NCI-H1417 (cell line): ENCODE results near the gene UGT1A1.

Source experiments
- DNase-seq, 3 experiments: peaks; one replicate each; lab custom pipeline; 2025; lab: John Stamatoyannopoulos, UW

Gene UGT1A1

DNA sequence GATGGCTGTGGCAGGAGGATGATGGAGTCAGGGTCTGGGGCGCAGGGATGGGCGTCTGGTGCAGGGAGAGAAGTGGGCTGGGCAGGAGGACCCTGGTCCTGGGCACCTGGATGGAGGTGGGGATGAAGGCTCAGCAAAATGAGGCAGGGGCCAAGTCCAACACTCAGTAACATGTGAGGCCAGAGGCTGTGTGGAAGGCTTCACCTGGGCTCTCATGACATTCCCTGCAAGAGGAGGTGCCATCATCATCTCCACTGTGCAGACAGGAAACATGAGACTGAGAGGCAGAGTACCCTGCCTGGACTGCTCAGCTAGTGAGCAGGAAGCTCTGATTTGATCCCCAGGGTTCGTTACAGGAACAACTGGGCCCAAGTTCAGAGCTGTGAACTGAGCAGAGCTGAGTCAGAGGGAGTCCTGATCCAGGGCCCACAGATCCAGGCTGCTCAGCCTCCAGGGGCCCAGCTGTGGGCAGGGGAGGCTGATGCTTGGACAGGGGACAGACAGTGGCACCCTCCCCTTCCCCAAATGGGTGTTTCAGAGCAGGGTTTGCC, 57.4 kb downstream of the UGT1A1 start:
- DNase-seq: no peak

- no peak for DNase-seq
Observed at GRCh38 chr2:233817995-233818638, 58.0 kb downstream of the UGT1A1 start.

DNA sequence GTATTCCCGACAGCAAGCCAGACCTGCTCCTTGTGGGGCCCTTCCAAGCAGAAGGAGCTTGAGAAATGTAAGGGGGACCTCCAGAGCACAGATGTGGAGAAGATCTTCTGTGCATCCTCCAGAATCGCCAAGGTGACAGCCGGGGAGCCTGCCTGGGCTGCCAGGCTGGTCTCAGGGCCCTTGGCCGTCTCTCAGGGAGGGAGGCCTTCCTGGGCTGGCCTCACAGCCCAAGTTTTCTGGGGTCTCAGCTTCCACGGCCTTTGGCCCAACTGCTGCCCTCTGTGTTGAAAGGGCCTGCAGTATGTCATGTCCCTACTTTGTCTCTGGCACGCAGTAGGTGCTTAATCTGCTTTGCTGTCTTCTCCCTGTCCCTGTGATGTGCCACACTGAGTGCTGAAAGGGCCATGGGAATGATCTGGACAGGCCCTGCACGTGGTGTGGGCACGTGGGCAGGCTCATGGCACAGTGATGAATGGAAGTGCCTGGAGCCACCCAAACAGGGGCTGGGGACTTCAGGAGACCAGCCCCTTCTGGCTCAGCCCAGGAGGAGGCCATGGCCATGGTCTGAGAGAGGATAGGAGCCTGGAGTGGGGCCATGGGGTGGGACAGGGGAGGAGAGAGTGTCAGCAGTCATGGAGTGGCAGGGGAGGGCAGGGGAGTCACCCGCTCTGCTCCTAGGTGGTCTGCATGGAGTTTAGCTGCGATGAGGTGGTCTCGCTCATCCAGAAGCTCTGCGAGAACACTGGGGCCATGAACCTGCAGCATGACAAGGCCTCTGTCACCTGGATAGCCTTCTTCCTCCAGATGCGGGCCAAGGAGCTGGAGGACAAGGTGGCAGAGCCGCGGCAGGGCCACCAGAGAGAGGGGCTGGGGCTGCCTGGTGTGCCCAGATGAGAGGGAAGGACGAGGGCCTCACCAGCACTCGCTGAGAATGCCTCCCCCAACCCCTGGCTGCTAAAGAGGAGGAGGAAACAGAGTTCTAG, 58.9 kb downstream of the UGT1A1 start:
- no peak for DNase-seq

DNA sequence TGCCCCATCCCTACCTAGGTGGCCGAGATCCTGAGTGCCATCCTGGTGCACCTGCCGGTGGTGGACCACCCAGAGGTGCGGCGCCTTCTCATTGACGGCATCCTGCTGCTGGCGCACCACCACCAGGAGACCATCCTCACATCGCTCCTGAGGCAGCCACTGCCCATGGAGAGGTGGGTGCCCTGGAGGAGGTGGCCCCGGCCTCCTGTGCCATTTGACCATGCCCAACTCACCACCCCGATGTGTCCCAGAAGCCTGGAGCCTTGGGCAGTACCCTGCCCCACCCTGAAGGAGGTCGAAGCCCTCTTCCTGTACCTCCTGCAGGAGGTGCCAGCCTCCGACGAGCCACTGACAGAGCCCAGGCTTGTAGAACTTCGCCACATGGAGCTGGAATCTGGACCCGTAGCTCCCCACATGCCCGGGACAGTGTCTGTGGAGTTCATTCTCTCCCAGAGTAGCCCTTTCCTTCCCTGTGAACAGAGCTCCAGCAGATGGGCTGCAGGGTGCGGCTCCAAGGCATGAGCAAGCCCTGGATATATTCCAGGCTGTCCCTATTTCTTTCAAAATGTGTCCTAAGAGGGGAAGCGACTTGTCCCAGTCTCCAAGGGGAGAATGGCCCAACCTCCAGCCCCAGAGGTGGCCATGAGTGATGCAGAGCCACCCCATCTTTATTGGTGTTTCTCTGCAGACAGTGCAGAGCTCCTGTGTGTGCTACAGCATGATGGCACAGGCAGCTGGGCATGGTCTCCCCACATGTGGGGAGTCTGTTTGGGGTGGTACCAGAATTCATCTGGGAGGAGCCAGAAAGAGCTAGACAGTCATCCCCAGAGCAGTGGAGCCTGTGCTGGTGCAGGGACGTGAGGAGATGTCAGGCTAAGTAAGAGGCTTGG, 60.1 kb downstream of the UGT1A1 start:
- DNase-seq: no peak

DNA sequence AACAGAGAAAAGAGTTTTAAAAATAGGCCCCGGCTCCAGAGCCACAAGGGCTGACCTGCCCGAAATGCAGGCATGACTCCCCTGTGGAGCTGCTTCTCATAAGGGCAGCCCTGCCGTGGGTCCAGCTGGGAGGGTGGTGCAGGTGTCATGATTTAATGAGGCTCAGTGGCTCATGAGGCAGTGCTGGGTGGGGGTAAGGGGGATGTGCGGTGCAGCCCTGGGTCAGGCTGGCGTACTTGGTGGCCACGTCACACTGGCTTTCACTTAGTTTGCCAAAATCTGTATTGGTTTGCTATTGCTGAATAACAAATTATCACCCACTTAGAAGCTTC, 60.7 kb downstream of the UGT1A1 start:
- DNase-seq: no peak

- DNase-seq: no peak
Observed at GRCh38 chr2:233821196-233821595, 61.1 kb downstream of the UGT1A1 start.

- DNase-seq: no peak
Observed at GRCh38 chr2:233821709-233822100, 61.6 kb downstream of the UGT1A1 start.

DNA sequence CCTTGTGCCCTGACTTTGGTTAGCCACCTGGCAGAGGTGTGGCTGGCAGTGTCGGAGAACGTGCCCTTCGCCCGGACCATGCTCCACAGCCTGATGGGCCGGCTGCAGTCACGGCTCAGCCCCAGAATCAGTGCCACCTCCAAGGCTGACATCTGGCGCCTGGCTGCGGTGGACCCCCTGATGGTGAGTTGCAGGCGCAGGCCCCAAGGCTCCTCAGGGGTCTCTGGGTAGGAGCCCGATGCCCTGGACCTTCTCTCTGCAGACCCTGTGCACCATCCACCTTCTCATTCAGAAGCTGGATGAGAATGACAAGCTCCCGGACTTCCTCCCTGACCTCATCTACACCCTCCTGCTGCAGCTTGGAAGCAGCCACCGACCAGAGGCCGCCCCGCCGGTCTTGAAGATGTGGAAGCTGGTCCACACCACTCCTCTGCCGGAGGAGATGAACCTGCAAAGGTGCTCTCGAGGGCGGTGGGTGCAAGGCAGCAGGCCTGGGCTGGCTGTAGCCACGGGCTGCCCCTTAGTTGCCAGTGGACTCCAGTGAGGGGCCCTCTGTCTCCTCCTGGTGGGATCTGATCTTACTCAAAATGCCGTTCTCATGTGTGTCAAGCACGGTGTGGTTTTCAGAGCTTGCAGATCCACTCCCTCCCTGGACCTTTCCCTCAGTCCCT, 62.2 kb downstream of the UGT1A1 start:
- DNase-seq: no peak
